Activated CD4-positive, alpha-beta T cell treated with anti-CD3 and anti-CD28 coated beads, Interleukin-2, amount 50 U/mL, for 16 hours (primary cell): ENCODE measurements around the gene NKD2.
"Not testable (repeated sequence)": the region's sequence is repeated elsewhere in the genome, so short reads cannot be mapped to it uniquely, and the experiment has no call there.

Source experiments
- DNase-seq: peaks from one replicate; pipeline ENCODE4 v3.0.0-alpha.2; 2020

Gene NKD2

GRCh38 chr5:1014781-1015221 lies 6.2 kb downstream of the NKD2 start:
- DNase-seq = no peak

GRCh38 chr5:1015507-1015906 lies 6.9 kb downstream of the NKD2 start:
- no peak for DNase-seq

- no peak for DNase-seq
Measured at GRCh38 chr5:1016036-1016435, 7.4 kb downstream of the NKD2 start.

GRCh38 chr5:1016476-1016875 lies 7.9 kb downstream of the NKD2 start:
- DNase-seq = no peak

GRCh38 chr5:1017056-1017455 lies 8.5 kb downstream of the NKD2 start:
- no peak for DNase-seq

GRCh38 chr5:1017691-1018455 lies 9.3 kb downstream of the NKD2 start:
- no peak for DNase-seq

GRCh38 chr5:1018596-1018995 lies 10.0 kb downstream of the NKD2 start:
- no peak for DNase-seq

- no peak for DNase-seq
Measured at GRCh38 chr5:1019001-1019905, 10.7 kb downstream of the NKD2 start.

- DNase-seq = no peak
Measured at GRCh38 chr5:1020452-1020961, 11.9 kb downstream of the NKD2 start.

GRCh38 chr5:1021136-1021968 lies 12.8 kb downstream of the NKD2 start:
- DNase-seq = no peak

GRCh38 chr5:1021969-1022336 lies 13.4 kb downstream of the NKD2 start:
- DNase-seq = not testable (repeated sequence)

GRCh38 chr5:1026700-1027621 lies 18.4 kb downstream of the NKD2 start:
- DNase-seq = no peak

- DNase-seq = no peak
Measured at GRCh38 chr5:1027631-1028441, 19.2 kb downstream of the NKD2 start.

GRCh38 chr5:1028481-1029281 lies 20.1 kb downstream of the NKD2 start:
- DNase-seq = no peak

- DNase-seq = no peak
Measured at GRCh38 chr5:1029282-1029944, 20.8 kb downstream of the NKD2 start.

GRCh38 chr5:1029945-1030625 lies 21.5 kb downstream of the NKD2 start:
- no peak for DNase-seq

- no peak for DNase-seq
Measured at GRCh38 chr5:1030801-1031271, 22.2 kb downstream of the NKD2 start.

GRCh38 chr5:1031306-1031959 lies 22.8 kb downstream of the NKD2 start:
- DNase-seq = no peak
